Measurements from ENCODE around the gene CACHD1. TPM values are rescaled to one million over a fixed set of nuclear protein-coding genes. Genes with fewer than 3 reads are reported as not detected.

The CACHD1 gene
- total and polyA plus RNA-seq, 2 of the 8 experiments (the other 6 are each of a cell fraction or from before 2014, with no cell fraction given) = 22.2 to 42.5 TPM

DNA sequence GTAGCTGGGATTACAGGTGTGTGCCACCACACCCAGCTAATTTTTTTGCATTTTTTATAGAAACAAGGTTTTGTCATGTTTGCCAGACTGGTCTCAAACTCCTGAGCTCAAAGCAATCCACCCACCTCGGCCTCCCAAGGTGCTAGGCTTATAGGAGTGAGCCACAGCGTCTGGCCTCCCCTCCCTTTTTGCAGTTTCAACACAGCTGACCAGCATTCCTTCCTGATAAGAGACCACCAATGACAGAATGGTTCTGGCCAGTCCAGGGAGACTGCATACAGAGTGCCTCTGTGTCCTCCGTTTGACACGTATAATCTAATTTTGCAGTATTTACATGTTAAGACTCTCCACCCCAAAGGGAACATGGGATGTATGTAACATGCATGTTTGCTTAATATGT is 46.4 kb upstream of the CACHD1 start:
- Histone ChIP-seq H3K79me2 (ENCODE audit: control insufficient read depth in 1 of 2, insufficient read depth in 2 of 2, low read length in 2 of 2) (no peaks in the 10 kb centered on the region), H3K4me1 (replicated peaks in 1 of 4; ENCODE audit: control insufficient read depth in 3 of 4, insufficient read depth in 4 of 4, low read length in 3 of 4) (no peaks in the 10 kb centered on the region), H3K23me2 (ENCODE audit: low read depth, low read length) (no peaks in the 10 kb centered on the region), H3K27ac (ENCODE audit: low read depth, low read length) (no peak overlapping the region), H2BK12ac (ENCODE audit: low read depth, low read length) (no peak overlapping the region), H2BK5ac (ENCODE audit: low read depth, low read length) (no peak overlapping the region), H2BK120ac (replicated peaks; ENCODE audit: low read depth, low read length) (no peak overlapping the region), H4K8ac (ENCODE audit: extremely low read depth, insufficient read depth, low read length) (no peak overlapping the region), H3K27me3 (replicated peaks in 1 of 4; ENCODE audit: control insufficient read depth in 3 of 4, extremely low read depth in 1 of 4, insufficient read depth in 3 of 4, low read length in 3 of 4) (no peaks in the 10 kb centered on the region), H2BK20ac (ENCODE audit: low read length) (no peak overlapping the region), H4K20me1 (replicated peaks in 1 of 2; ENCODE audit: control insufficient read depth in 1 of 2, insufficient read depth in 2 of 2, low read length in 2 of 2) (no peaks in the 10 kb centered on the region), H3K4me3 (ENCODE audit: extremely low read depth in 1 of 4, insufficient read depth in 2 of 4, low read depth in 3 of 4, low read length in 4 of 4) (no peak overlapping the region), H4K5ac (ENCODE audit: insufficient read length, low read depth, low read length) (no peak overlapping the region), H2BK15ac (ENCODE audit: low read length) (no peak overlapping the region), H3K9me3 (ENCODE audit: insufficient read depth in 2 of 2, low read depth in 1 of 2, low read length in 1 of 2) (no peaks in the 10 kb centered on the region), H3K79me1 (ENCODE audit: low read depth, low read length) (no peaks in the 10 kb centered on the region), H2AK5ac (ENCODE audit: low read depth, low read length) (no peak overlapping the region), H4K91ac (replicated peaks; ENCODE audit: insufficient read length, low read length) (no peak overlapping the region), H3K36me3 (ENCODE audit: control insufficient read depth in 2 of 4, insufficient read depth in 4 of 4, low read length in 3 of 4) (no peaks in the 10 kb centered on the region), H3K56ac (replicated peaks; ENCODE audit: insufficient read length, low read depth, low read length) (no peak overlapping the region), H3K4ac (replicated peaks; ENCODE audit: insufficient read length, low read depth, low read length) (no peak overlapping the region), H2AFZ (ENCODE audit: low read length) (no peak overlapping the region), H3K4me2 (ENCODE audit: insufficient read depth in 1 of 2, low read depth in 2 of 2, low read length in 2 of 2) (no peak overlapping the region), H3K18ac (ENCODE audit: extremely low read depth, low read length) (no peak overlapping the region), H3K14ac (ENCODE audit: insufficient read length) (no peak overlapping the region), H3K9ac (replicated peaks in 1 of 4; ENCODE audit: extremely low read depth in 1 of 4, low read depth in 3 of 4, low read length in 3 of 4) (no peak overlapping the region), H3K23ac (ENCODE audit: insufficient read length) (no peak overlapping the region)
- no peak for FAIRE-seq
- no peak for DNase-seq (ENCODE audit: low read depth in 1 of 2, low spot score in 2 of 2)
- WGBS, 2 experiments (ENCODE audit: extremely low coverage in 1 of 2, insufficient coverage in 1 of 2, insufficient read length in 1 of 2, insufficient replicate concordance in 2 of 2, low coverage in 1 of 2, low lambda C conversion rate in 2 of 2, missing lambda C conversion rate in 1 of 2) = 88% methylated on average over 4 of the region's 4 CpGs; no CpG with 5 or more reads in 1 of the 2 experiments
- ChIA-PET CTCF (ENCODE audit: partially characterized antibody) (interaction anchor here (1.1 kb wide), 1 partner anchor 251 kb away, joined by 4 read pairs; no protein-coding TSS in a partner anchor), POLR2A (ENCODE audit: partially characterized antibody) (no interaction called here)
- TF ChIP-seq, protein P1, sequence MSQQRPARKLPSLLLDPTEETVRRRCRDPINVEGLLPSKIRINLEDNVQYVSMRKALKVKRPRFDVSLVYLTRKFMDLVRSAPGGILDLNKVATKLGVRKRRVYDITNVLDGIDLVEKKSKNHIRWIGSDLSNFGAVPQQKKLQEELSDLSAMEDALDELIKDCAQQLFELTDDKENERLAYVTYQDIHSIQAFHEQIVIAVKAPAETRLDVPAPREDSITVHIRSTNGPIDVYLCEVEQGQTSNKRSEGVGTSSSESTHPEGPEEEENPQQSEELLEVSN (IDR thresholded peaks at IDR 0.05) = no peak
- TF ChIP-seq SIN3A (conservative IDR thresholded peaks at IDR 0.05 in 1 of 2, IDR thresholded peaks at IDR 0.05 in 1 of 2; ENCODE audit: low read depth in 1 of 2, low read length in 2 of 2) = no peak
- no peak for TF ChIP-seq NRF1 (IDR thresholded peaks at IDR 0.05; ENCODE audit: low read depth, low read length)
- no peak for TF ChIP-seq RNF2 (IDR thresholded peaks at IDR 0.05; ENCODE audit: borderline replicate concordance, low read depth, low read length, missing control alignments, poor library complexity, severe bottlenecking)
- TF ChIP-seq RFX5 (IDR thresholded peaks at IDR 0.05; ENCODE audit: borderline replicate concordance, low read depth, low read length) = no peak
- TF ChIP-seq GTF2F1 (IDR thresholded peaks at IDR 0.05; ENCODE audit: borderline replicate concordance, low read depth, low read length) = no peak
- TF ChIP-seq PHF8 (conservative IDR thresholded peaks at IDR 0.05; ENCODE audit: low read depth, low read length) = no peak
- no peak for TF ChIP-seq CBX5 (IDR thresholded peaks at IDR 0.05; ENCODE audit: low read depth, low read length)
- no peak for TF ChIP-seq POLR2AphosphoS5 (IDR thresholded peaks at IDR 0.05; ENCODE audit: low read depth, low read length)
- TF ChIP-seq CREB1 (IDR thresholded peaks at IDR 0.05) = no peak
- TF ChIP-seq EGR1 (IDR thresholded peaks at IDR 0.05; ENCODE audit: borderline replicate concordance, low read depth, low read length) = no peak
- TF ChIP-seq CHD2 (IDR thresholded peaks at IDR 0.05; ENCODE audit: low read length) = no peak
- no peak for TF ChIP-seq TAF1 (IDR thresholded peaks at IDR 0.05; ENCODE audit: low read depth, low read length)
- no peak for TF ChIP-seq SUZ12 (IDR thresholded peaks at IDR 0.05; ENCODE audit: low read length)
- no peak for TF ChIP-seq SP1 (IDR thresholded peaks at IDR 0.05; ENCODE audit: low read depth, low read length)

Measured in H1 (cell line).